HG02973 (cell line): ENCODE measurements around the gene ITPR3.

Experiments used
- ATAC-seq: cut with Tn5 transposase; IDR thresholded peaks from one replicate; pipeline ENCODE4 v1.9.1; 2021; ENCODE audit warnings: moderate library complexity; ENCODE audit not compliant: unreplicated experiment

The ITPR3 gene

GRCh38 chr6:33711140-33712129, 90.3 kb downstream of the ITPR3 start, which contains the start of gene UQCC2:
Gene UQCC2, minus strand, starts transcription at chr6:33711700. Its CDS starts 14 bp downstream, at chr6:33711686.
- ATAC-seq: peak; percentile 64

GRCh38 chr6:33712914-33713313, 91.8 kb downstream of the ITPR3 start:
- ATAC-seq: no peak

GRCh38 chr6:33713786-33714185, 92.7 kb downstream of the ITPR3 start:
- ATAC-seq: no peak

DNA sequence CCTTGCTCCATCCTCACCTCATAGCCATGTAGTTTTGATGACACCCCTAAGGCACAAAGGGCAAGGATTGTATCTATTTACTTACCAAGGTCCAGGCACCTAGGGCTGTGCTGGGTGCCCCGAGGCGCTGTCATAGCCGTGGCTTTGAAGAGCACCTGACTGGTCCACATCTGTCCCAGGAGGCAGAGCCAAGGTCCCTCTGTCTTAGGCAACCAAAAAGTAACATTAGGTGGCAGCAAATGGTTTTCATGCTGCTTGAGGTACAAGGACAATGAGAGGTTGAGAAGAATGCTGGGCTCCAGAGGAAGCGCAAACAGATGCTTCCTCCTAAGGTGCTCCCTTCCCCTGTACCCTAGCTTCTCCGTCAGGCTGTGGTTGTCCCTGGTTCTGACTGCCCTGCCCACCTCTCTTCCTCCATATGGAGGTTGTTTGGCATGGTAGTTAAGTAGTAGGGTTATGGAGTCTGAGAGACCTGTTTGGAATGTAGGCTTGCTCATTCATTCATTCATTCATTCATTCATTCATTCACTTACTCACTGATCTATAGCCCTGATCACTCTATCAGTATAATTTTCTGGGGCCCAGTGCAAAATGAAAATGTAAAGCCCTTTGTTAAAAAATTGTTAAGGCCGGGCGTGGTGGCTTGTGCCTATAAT, 93.4 kb downstream of the ITPR3 start:
- ATAC-seq: no peak

- no peak for ATAC-seq
Observed at GRCh38 chr6:33716379-33716778, 95.3 kb downstream of the ITPR3 start.

DNA sequence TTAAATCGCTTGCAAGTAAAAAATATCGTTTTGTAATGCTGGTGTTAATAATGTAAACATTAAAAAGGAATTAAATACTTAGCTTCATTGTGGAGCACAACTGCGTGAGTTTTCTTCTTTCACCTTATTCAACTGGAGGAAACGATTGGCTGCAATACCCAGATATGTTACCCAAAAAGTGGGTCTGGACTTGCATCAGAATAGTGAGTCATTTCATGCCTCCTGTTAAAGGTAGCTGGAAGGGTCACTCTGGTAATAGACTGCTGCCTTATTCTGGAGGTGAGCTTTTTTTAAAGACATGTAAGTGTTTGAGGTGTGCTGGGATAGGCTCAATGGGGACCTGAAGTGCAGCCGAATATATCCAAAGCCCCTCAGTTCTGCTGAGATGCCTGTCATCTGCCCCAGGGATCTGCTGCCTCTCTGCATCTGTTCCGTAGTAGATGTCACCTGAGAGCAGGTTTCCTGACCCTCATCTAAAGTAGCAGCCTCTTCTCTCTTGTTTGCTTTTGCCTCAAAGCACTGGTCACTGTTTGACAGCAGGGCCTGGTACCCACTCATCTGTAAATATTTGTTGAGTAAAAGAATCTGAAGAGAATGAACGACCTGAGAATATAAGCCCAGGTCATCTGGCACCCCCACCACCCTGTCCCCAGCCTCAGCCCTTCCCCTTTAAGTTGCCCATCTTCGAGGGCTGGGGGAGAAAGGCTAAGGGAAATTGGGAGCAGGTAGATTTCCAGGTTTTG, 95.9 kb downstream of the ITPR3 start:
- ATAC-seq: no peak

DNA sequence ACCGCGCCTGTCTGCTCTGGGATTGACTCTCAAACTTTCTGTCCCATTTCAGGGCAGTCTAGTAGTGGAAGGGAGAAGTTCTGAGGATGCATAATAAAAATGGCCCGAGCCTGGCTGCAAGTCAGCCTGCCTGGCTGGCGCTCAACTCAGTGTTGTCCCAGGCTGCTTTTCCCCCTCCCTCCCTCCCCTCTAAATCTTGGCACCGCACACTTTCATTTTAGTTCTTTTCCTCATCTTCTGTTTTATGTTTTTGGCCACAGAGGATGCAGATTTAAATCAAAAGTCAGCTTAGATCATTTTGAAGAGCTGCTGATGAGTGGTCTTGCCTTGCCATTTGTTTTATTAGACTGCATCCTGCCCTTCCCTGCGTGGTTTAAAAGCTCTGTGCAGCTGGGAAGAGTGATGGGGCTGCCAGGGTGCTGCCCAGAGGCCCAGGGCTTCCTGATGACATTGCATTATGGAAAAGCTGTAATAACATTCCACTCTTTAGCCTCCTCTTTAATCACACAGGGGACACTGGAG, 96.9 kb downstream of the ITPR3 start:
- ATAC-seq: no peak

- ATAC-seq: no peak
Observed at GRCh38 chr6:33718713-33719112, 97.6 kb downstream of the ITPR3 start.

- no peak for ATAC-seq
Observed at GRCh38 chr6:33719326-33719987, 98.3 kb downstream of the ITPR3 start.

DNA sequence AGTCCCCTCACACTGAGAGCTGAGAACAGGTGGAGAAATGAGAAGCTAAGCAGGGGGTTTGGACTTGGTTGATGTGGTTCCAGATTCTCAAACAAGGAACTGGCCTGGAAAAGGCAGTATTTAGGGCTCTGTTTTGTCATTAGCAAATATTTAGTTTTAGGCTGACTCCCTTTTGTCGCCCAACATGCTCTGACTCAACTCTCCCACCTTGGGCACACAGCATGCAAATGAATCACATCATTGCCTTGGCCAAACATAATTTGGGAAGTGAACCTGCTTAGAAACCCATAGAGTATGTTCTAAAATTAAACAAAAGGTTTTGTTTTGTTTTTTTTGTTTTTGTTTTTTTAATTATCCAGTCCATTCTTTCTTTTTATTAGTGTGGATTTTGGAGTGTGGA, 99.9 kb downstream of the ITPR3 start:
- ATAC-seq: no peak

DNA sequence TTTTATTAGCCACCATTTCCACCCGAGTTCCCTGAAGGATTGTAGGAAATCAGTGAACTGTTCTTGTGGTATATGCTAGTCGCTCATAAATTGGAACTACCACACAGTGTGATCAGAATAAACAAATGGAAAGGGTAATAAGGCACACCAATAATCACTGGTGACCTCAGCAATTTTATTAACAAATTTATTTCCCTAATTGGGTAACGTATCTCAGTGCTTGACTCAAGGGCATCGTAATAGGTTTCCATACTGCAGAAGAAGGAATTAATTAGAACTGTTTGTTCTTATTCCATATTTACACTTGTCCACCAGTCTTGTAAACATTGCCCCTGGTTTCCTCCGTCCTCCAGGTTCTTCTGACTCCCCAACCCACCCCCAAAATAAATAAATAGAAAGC, 100.4 kb downstream of the ITPR3 start:
- no peak for ATAC-seq

- ATAC-seq: no peak
Observed at GRCh38 chr6:33722103-33722623, 101.0 kb downstream of the ITPR3 start.

DNA sequence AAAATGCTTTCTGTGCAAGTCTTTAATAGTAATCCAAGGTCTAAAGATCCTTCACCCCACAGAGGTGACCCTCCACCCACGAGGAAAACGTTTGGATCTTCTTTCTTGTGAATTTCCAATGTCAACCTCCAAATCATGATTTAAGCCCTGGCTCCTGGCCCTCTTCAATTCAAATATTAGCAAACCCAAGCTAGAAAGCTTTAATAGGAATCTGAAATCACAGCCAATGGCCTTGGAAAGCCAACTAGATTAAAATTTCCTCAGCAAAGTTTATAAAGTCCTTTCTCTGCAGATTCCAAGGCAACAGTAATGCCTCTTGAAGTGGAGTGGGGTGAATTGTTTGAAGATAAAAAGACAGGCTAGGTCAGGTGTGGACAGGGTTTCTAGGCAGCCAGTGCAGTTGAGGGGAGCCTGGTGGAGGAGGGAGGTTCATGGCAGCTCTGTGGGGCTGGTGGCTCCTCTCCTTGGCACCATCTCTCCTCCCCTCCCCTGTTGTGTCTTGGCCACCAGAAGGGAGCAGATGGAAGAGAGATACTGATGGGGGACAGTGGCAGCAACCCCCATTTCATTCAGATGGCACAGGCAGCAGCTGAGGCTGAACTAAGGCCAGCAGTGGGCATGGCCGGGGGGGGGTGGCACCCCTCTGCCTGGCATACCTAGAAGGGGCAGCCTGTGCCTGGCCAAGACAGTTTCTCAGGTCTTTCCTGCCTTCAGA, 102.4 kb downstream of the ITPR3 start:
- no peak for ATAC-seq

GRCh38 chr6:33724102-33725023, 103.2 kb downstream of the ITPR3 start:
- no peak for ATAC-seq

GRCh38 chr6:33725222-33725621, 104.1 kb downstream of the ITPR3 start:
- ATAC-seq: no peak

DNA sequence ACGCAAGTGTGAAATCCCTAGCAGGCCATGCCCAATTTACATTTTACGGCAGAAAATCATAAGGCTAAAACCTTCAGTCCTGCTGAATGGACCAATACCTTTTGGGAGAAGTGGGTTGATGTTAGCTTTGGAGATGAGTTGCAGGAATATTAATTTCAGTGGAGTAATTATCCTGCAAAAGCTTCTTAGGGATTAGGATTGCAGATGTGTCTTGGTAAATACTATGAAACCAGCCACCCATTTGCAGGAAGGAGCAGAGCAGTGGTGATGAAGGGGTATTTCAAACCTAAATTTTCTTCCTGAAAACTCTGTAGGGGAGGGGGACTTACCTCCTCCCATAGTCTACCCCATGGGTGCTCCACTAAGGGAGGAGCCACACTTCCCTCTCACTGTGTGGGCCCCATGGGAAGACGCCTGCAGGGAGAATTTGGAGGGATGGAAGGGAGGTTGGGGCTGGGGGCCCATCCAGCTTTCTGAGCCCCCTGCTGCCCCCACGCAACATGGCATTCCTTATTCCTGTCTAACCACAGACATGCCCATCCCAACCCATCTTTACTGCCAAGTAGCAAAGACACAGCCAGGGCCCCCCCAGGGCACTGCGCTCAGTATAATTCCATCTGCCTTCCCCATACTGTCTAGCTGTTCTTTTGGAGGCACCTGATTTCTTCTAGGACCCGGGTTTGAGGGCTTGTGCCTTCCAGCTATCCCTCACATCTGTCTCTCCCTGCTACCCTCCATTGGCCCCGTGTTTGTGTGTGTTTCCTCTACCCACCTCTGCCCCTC, 105.0 kb downstream of the ITPR3 start:
- no peak for ATAC-seq

DNA sequence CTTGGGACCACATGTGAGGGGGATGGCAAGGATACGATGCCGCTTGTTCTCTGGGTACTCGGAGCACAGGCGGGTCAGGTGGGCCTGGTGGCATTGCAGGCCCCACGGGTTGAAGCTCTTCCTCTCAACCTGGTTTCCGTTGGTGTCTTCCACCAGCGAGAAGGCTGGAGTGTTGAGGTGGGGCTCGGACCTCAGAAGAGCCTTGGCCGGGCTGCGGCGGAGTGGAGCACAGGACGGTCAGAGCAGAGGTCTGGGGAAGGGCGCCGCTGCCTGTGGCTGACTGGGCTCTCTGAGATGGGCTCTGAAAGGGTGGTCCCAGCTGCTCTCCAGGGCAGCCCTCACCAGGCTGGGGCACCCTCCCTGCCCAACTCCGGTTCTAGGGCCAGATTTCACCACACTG, 105.6 kb downstream of the ITPR3 start:
- no peak for ATAC-seq

- ATAC-seq: no peak
Observed at GRCh38 chr6:33727126-33727525, 106.0 kb downstream of the ITPR3 start.
